Panc1 (cell line): ENCODE measurements around the gene ESRRB. TPM values are rescaled to one million over a fixed set of nuclear protein-coding genes. Genes with fewer than 3 reads are reported as not detected.

ENCODE experiments used
- ATAC-seq: fragments of 200-7000 bp; cut with Tn5 transposase; 2 replicates; pipeline ENCODE4 v1.9.1; 2020; ENCODE audit warnings: mild to moderate bottlenecking, moderate library complexity
- BruUV-seq: library from RNA; stranded (reverse); fragments of 400-500 nt; replicated peaks from 2 replicates; lab custom pipeline; 2021; lab: Mats Ljungman, UMichigan
- CTCF ChIA-PET: fragments of 300-600 bp; sonication (Branson Sonifier 250); formaldehyde crosslinking; loops from one replicate; lab custom pipeline; 2022; ENCODE audit warnings: antibody characterized with exemption; lab: Charles Lee
- POLR2A ChIA-PET: fragments of 300-600 bp; sonication (Branson Sonifier 250); formaldehyde crosslinking; loops from one replicate; lab custom pipeline; 2022; ENCODE audit warnings: antibody characterized with exemption; lab: Charles Lee
- DNase-seq: peaks from one replicate; pipeline ENCODE4 v3.0.0-alpha.2; 2010; ENCODE audit warnings: low read depth, low spot score
- H3K27ac ChIP-seq: 2 replicates; pipeline ENCODE4 v1.5.1; 2011; ENCODE audit warnings: mild to moderate bottlenecking, low read length, inconsistent platforms
- H3K27me3 ChIP-seq: fragments of 200-500 bp; sonication (Bioruptor generic); 2 replicates; pipeline ENCODE4 v1.6.0; 2014; ENCODE audit warnings: low read length, inconsistent platforms; ENCODE audit not compliant: control insufficient read depth, insufficient read depth
- H3K36me3 ChIP-seq: fragments of 200-500 bp; sonication (Bioruptor generic); 2 replicates; pipeline ENCODE4 v1.5.1; 2014; ENCODE audit warnings: inconsistent platforms, mild to moderate bottlenecking, low read length, moderate library complexity; ENCODE audit not compliant: control insufficient read depth, insufficient read depth
- H3K4me1 ChIP-seq: 2 replicates; pipeline ENCODE4 v1.5.1; 2011; ENCODE audit warnings: inconsistent platforms, mild to moderate bottlenecking, low read length, moderate library complexity; ENCODE audit not compliant: control insufficient read depth, insufficient read depth
- H3K4me3 ChIP-seq, 2 experiments: 2 replicates each; pipeline ENCODE4 v1.5.1; 2011 to 2012; ENCODE audit warnings: low read depth in 2 of 2, low read length in 2 of 2, mild to moderate bottlenecking in 2 of 2, inconsistent platforms in 1 of 2, moderate library complexity in 1 of 2
- H3K9me3 ChIP-seq: fragments of 200-500 bp; sonication (Bioruptor generic); 2 replicates; pipeline ENCODE4 v1.5.1; 2014; ENCODE audit warnings: low read depth, mild to moderate bottlenecking, inconsistent platforms, low read length, moderate library complexity; ENCODE audit not compliant: control insufficient read depth, insufficient read depth
- POLR2AphosphoS5 ChIP-seq: IDR thresholded peaks from 2 replicates; pipeline ENCODE4 v1.6.1; 2012; ENCODE audit warnings: mild to moderate bottlenecking, low read depth, low read length, moderate library complexity
- REST ChIP-seq, 2 experiments: IDR thresholded peaks; 2 replicates each; pipeline ENCODE4 v1.6.1; 2011 to 2012; ENCODE audit warnings: low read depth in 2 of 2, control low read depth in 1 of 2, low read length in 1 of 2, mild to moderate bottlenecking in 1 of 2, moderate library complexity in 1 of 2; ENCODE audit not compliant: insufficient read depth in 1 of 2
- SIN3A ChIP-seq: IDR thresholded peaks from 2 replicates; pipeline ENCODE4 v1.6.1; 2012; ENCODE audit warnings: low read depth, mild to moderate bottlenecking, low read length, moderate library complexity, borderline replicate concordance; ENCODE audit not compliant: insufficient read depth
- TCF7L2 ChIP-seq: IDR thresholded peaks from 2 replicates; pipeline ENCODE4 v1.6.1; 2011; ENCODE audit warnings: mild to moderate bottlenecking, low read depth, low read length, inconsistent platforms
- in situ Hi-C: cut with HindIII; loops from 2 replicates; pipeline ENCODE4 v1.10.0; 2016; ENCODE audit warnings: low sequenced_read_pairs, low pct_unique_long_range_greater_than_20kb
- intact Hi-C: fragments of 100-400 bp; cut with micrococcal nuclease; formaldehyde crosslinking; loops from one replicate; pipeline ENCODE4 v1.10.0; 2022; ENCODE audit not compliant: unreplicated experiment
- total RNA-seq: library from RNA; stranded (reverse); gene quantifications from one replicate; pipeline ENCODE4 v1.2.1, GENCODE V29; 2021; ENCODE audit not compliant: unreplicated experiment
- TF ChIP-seq, protein P1 (sequence below): fragments of 450-650 bp; IDR thresholded peaks from 2 replicates; pipeline ENCODE4 v1.5.1; 2017; ENCODE audit warnings: mild to moderate bottlenecking

Gene ESRRB
- total RNA-seq, 1 experiment from 2014 or later = not detected

- no peaks in the 10 kb centered on the region for H3K27me3 ChIP-seq
- no peaks in the 10 kb centered on the region for H3K9me3 ChIP-seq
- H3K27ac ChIP-seq = no peak overlapping the region
- no peaks in the 10 kb centered on the region for H3K36me3 ChIP-seq
- no peaks in the 10 kb centered on the region for H3K4me1 ChIP-seq
- intact Hi-C loops = no loop called here
- TF ChIP-seq, protein P1, sequence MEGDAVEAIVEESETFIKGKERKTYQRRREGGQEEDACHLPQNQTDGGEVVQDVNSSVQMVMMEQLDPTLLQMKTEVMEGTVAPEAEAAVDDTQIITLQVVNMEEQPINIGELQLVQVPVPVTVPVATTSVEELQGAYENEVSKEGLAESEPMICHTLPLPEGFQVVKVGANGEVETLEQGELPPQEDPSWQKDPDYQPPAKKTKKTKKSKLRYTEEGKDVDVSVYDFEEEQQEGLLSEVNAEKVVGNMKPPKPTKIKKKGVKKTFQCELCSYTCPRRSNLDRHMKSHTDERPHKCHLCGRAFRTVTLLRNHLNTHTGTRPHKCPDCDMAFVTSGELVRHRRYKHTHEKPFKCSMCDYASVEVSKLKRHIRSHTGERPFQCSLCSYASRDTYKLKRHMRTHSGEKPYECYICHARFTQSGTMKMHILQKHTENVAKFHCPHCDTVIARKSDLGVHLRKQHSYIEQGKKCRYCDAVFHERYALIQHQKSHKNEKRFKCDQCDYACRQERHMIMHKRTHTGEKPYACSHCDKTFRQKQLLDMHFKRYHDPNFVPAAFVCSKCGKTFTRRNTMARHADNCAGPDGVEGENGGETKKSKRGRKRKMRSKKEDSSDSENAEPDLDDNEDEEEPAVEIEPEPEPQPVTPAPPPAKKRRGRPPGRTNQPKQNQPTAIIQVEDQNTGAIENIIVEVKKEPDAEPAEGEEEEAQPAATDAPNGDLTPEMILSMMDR = no peak
- no peak for TF ChIP-seq POLR2AphosphoS5
- no peak for TF ChIP-seq SIN3A
- TF ChIP-seq TCF7L2 = no peak
- no peak for TF ChIP-seq REST (IDR thresholded peaks at IDR 0.05; ENCODE audit: insufficient read depth in 1 of 2, low read depth in 2 of 2, low read length in 1 of 2)
- in situ Hi-C loops = no loop called here
- no TSS peak for BruUV-seq
- ChIA-PET CTCF (no interaction called here), POLR2A (no interaction called here)
- ATAC-seq = no peak
- no peak overlapping the region for H3K4me3 ChIP-seq
- DNase-seq = no peak
Measured at GRCh38 chr14:76547831-76548230, 171.9 kb downstream of the ESRRB start.

DNA sequence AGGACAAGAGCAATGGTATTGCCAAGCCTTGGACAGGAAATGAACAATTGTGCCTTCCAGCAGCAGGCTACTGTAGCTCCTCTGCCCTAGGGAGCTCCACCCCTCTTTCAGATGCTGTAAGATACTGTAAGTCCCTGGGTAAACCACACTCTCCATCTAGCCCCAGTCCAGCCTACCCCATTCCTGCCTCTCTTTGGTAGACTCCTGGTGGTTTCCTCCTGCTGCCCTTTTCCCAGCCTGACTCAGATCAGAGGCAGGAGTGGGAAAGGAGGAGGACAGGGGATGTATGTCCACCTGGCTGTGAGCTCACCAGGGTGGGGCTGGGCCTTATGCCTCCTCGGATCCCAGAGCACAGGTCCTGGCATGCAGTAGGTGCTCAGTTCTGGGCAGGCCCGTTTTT is 174.6 kb downstream of the ESRRB start:
- ATAC-seq (no peak), DNase-seq (no peak)
- in situ Hi-C loops (no loop called here), intact Hi-C loops (no loop called here)
- no peaks in the 10 kb centered on the region for H3K27me3 ChIP-seq
- H3K4me3 ChIP-seq = no peak overlapping the region
- ChIA-PET CTCF (no interaction called here), POLR2A (no interaction called here)
- H3K9me3 ChIP-seq = no peaks in the 10 kb centered on the region
- TF ChIP-seq SIN3A = no peak
- TF ChIP-seq POLR2AphosphoS5 = no peak
- TF ChIP-seq, protein P1 = no peak
- TF ChIP-seq REST (IDR thresholded peaks at IDR 0.05; ENCODE audit: insufficient read depth in 1 of 2, low read depth in 2 of 2, low read length in 1 of 2) = no peak
- TF ChIP-seq TCF7L2 = no peak
- no peaks in the 10 kb centered on the region for H3K4me1 ChIP-seq
- no peaks in the 10 kb centered on the region for H3K36me3 ChIP-seq
- no peak overlapping the region for H3K27ac ChIP-seq
- BruUV-seq = no TSS peak
